GM19467 (cell line): Measurements from ENCODE around the gene TTC39C.

Source experiments
- ATAC-seq: cut with Tn5 transposase; IDR thresholded peaks from one replicate; pipeline ENCODE4 v1.9.1; 2021; ENCODE audit warnings: mild to moderate bottlenecking, moderate library complexity; ENCODE audit not compliant: unreplicated experiment

Gene TTC39C

GRCh38 chr18:24180048-24180447 lies 165.5 kb downstream of the TTC39C start:
- no peak for ATAC-seq

GRCh38 chr18:24181806-24182205 lies 167.3 kb downstream of the TTC39C start:
- ATAC-seq = no peak
